ENCODE data around the gene ARID1B. TPM values are rescaled to one million over a fixed set of nuclear protein-coding genes. Genes with fewer than 3 reads are reported as not detected.

The ARID1B gene
- total RNA-seq, 1 experiment from 2014 or later, result 91.7 TPM

DNA sequence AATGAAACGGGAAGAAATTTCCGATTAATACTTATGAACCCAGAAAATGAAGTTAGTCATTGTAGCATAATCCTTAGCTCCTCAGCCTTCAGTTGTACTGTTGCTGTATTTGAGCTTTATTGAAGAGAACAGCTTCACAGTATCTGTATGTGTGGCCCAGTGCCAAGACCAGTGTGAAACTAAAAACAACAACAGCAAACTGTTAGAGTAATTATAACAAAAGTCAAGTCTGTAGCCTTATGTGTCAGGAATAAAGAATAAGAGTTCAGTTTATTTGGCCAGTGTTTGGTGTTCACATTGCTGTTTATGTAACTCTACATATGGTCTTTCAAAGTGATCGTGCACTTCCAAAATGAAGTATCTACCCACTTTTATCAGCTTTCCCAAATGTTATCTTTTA is 70.9 kb downstream of the ARID1B start:
- peaks cover 10% of the 10 kb centered on the region for H3K4me1 ChIP-seq (ENCODE audit: control insufficient read depth, insufficient read depth, low read length)
- BruUV-seq (replicated peaks), result no TSS peak
- TF ChIP-seq SIN3A (IDR thresholded peaks at IDR 0.05; ENCODE audit: borderline replicate concordance, insufficient read depth, low read depth, low read length), result no peak
- TF ChIP-seq REST (IDR thresholded peaks at IDR 0.05; ENCODE audit: insufficient read depth in 1 of 2, low read depth in 2 of 2, low read length in 1 of 2), result no peak
- TF ChIP-seq, protein P1, sequence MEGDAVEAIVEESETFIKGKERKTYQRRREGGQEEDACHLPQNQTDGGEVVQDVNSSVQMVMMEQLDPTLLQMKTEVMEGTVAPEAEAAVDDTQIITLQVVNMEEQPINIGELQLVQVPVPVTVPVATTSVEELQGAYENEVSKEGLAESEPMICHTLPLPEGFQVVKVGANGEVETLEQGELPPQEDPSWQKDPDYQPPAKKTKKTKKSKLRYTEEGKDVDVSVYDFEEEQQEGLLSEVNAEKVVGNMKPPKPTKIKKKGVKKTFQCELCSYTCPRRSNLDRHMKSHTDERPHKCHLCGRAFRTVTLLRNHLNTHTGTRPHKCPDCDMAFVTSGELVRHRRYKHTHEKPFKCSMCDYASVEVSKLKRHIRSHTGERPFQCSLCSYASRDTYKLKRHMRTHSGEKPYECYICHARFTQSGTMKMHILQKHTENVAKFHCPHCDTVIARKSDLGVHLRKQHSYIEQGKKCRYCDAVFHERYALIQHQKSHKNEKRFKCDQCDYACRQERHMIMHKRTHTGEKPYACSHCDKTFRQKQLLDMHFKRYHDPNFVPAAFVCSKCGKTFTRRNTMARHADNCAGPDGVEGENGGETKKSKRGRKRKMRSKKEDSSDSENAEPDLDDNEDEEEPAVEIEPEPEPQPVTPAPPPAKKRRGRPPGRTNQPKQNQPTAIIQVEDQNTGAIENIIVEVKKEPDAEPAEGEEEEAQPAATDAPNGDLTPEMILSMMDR (IDR thresholded peaks at IDR 0.05), result no peak
- TF ChIP-seq TCF7L2 (IDR thresholded peaks at IDR 0.05; ENCODE audit: low read depth, low read length), result no peak
- TF ChIP-seq POLR2AphosphoS5 (IDR thresholded peaks at IDR 0.05; ENCODE audit: low read depth, low read length), result no peak
- H3K27me3 ChIP-seq (ENCODE audit: control insufficient read depth, insufficient read depth, low read length), result no peaks in the 10 kb centered on the region
- intact Hi-C loops (cut with micrococcal nuclease; ENCODE audit: unreplicated experiment), result no loop called here
- H3K4me3 ChIP-seq (ENCODE audit: low read depth in 2 of 2, low read length in 2 of 2), result no peak overlapping the region
- H3K27ac ChIP-seq (ENCODE audit: low read length), result no peak overlapping the region
- DNase-seq (ENCODE audit: low read depth, low spot score) (no peak), ATAC-seq (no peak)
- in situ Hi-C loops (cut with HindIII; ENCODE audit: low pct_unique_long_range_greater_than_20kb, low sequenced_read_pairs), result no loop called here
- ChIA-PET POLR2A (no interaction called here), CTCF (interaction anchor here (0.5 kb wide), 1 partner anchor 21 kb away, joined by 5 read pairs; no protein-coding TSS in a partner anchor)
- no peaks in the 10 kb centered on the region for H3K9me3 ChIP-seq (ENCODE audit: control insufficient read depth, insufficient read depth, low read depth, low read length)
- no peaks in the 10 kb centered on the region for H3K36me3 ChIP-seq (ENCODE audit: control insufficient read depth, insufficient read depth, low read length)

DNA sequence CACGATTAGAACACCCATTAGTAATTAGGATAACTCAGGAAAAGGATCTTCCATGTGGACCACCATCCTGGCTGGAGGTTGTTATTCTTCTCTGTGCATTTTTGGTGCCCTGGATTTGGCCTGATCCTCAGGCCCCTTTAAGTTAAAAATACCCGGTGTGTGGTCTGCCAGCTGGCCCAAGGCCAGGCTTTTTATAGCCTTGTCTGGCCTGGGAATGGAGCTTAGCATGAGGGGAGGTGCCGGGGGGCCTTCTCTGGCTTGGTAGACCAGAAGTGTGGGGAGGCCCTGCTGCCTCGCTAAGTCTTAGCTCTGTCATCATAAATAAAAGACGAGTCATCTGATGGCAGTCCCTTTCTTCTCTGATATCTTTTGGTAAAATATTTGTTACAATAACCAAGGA is 71.4 kb downstream of the ARID1B start:
- H3K4me1 ChIP-seq (ENCODE audit: control insufficient read depth, insufficient read depth, low read length), result peaks cover 10% of the 10 kb centered on the region
- ATAC-seq (no peak), DNase-seq (ENCODE audit: low read depth, low spot score) (no peak)
- H3K27ac ChIP-seq (ENCODE audit: low read length), result no peak overlapping the region
- CTCF ChIA-PET, result interaction anchor here (0.5 kb wide), 1 partner anchor 21 kb away, joined by 5 read pairs; no protein-coding TSS in a partner anchor
- no peak overlapping the region for H3K4me3 ChIP-seq (ENCODE audit: low read depth in 2 of 2, low read length in 2 of 2)
- POLR2A ChIA-PET, result no interaction called here
- H3K27me3 ChIP-seq (ENCODE audit: control insufficient read depth, insufficient read depth, low read length), result no peaks in the 10 kb centered on the region
- intact Hi-C loops (cut with micrococcal nuclease; ENCODE audit: unreplicated experiment), result no loop called here
- in situ Hi-C loops (cut with HindIII; ENCODE audit: low pct_unique_long_range_greater_than_20kb, low sequenced_read_pairs), result no loop called here
- no TSS peak for BruUV-seq (replicated peaks)
- no peaks in the 10 kb centered on the region for H3K9me3 ChIP-seq (ENCODE audit: control insufficient read depth, insufficient read depth, low read depth, low read length)
- no peaks in the 10 kb centered on the region for H3K36me3 ChIP-seq (ENCODE audit: control insufficient read depth, insufficient read depth, low read length)
- no peak for TF ChIP-seq REST (IDR thresholded peaks at IDR 0.05; ENCODE audit: insufficient read depth in 1 of 2, low read depth in 2 of 2, low read length in 1 of 2)
- no peak for TF ChIP-seq SIN3A (IDR thresholded peaks at IDR 0.05; ENCODE audit: borderline replicate concordance, insufficient read depth, low read depth, low read length)
- TF ChIP-seq TCF7L2 (IDR thresholded peaks at IDR 0.05; ENCODE audit: low read depth, low read length), result no peak
- TF ChIP-seq, protein P1 (IDR thresholded peaks at IDR 0.05), result no peak
- no peak for TF ChIP-seq POLR2AphosphoS5 (IDR thresholded peaks at IDR 0.05; ENCODE audit: low read depth, low read length)
